Left lung (tissue), 10 donors: ENCODE results near the gene PMM2. TPM values are rescaled to one million over a fixed set of nuclear protein-coding genes. Genes with fewer than 3 reads are reported as not detected.
"Not testable (repeated sequence)": the region's sequence is repeated elsewhere in the genome, so short reads cannot be mapped to it uniquely, and the experiment has no call there.

ENCODE experiments used
- ATAC-seq: fragments of 200-7000 bp; cut with Tn5 transposase; one replicate; pipeline ENCODE4 v1.9.1; 2020; ENCODE audit warnings: moderate library complexity
- DNase-seq, 4 donors: peaks; one replicate each; pipeline ENCODE4 v3.0.0-alpha.2; 2013 to 2020
- H3K27ac ChIP-seq, 2 donors: fragments of 200-600 bp; sonication (generic) in 1 of 2; one replicate each; pipeline versions ENCODE4 v1.5.0 to v1.8.0; 2020 to 2021
- H3K27me3 ChIP-seq, 2 donors: fragments of 200-600 bp; sonication (generic) in 1 of 2; one replicate each; pipeline versions ENCODE4 v1.5.0 to v1.8.0; 2020 to 2021
- H3K36me3 ChIP-seq, 2 donors: fragments of 200-600 bp; sonication (generic) in 1 of 2; one replicate each; pipeline versions ENCODE4 v1.5.0 to v1.8.0; 2020 to 2021
- H3K4me1 ChIP-seq, 2 donors: fragments of 200-600 bp; one replicate each; pipeline ENCODE4 v1.8.0; 2021
- H3K4me3 ChIP-seq, 2 donors: fragments of 200-600 bp; sonication (generic) in 1 of 2; one replicate each; pipeline versions ENCODE4 v1.5.0 to v1.8.0; 2020 to 2021; ENCODE audit warnings: mild to moderate bottlenecking in 1 of 2
- H3K9me3 ChIP-seq, 2 donors: fragments of 200-600 bp; sonication (generic) in 1 of 2; one replicate each; pipeline versions ENCODE4 v1.5.0 to v1.8.0; 2020 to 2021
- CTCF ChIP-seq, 2 donors: fragments of 200-600 bp; sonication (generic) in 1 of 2; IDR thresholded peaks; one replicate each; pipeline versions ENCODE4 v1.5.0 to v1.8.0; 2021; ENCODE audit warnings: antibody characterized with exemption in 2 of 2
- intact Hi-C, 2 donors: fragments of 100-400 bp; cut with DNase I; formaldehyde crosslinking; loops; one replicate each; pipeline versions ENCODE4 v1.11.2 to v1.14.2; 2022
- polyA plus RNA-seq, 6 donors: library from polyadenylated mRNA; unstranded; fragments of 120-200 nt; gene quantifications; one replicate each; pipeline ENCODE4 v1.2.1, GENCODE V29; 2013; ENCODE audit not compliant: insufficient read length in 6 of 6
- total RNA-seq, 2 donors: library from RNA; stranded (reverse); fragmentation: NEBNext Ultra II Directional; extraction: Animal tissue kit (Norgen Biotek cat#: 25700); gene quantifications; one replicate each; pipeline ENCODE4 v1.2.1, GENCODE V29; 2021
- donor health status: DM: no; HTN: yes; CAD: no.
- donor health status: DM: no; HTN: no; CAD: no.

The PMM2 gene
- total and polyA plus RNA-seq, 8 donors: 19.2 to 38.2 (median 22.9) TPM

GRCh38 chr16:8776129-8776584 lies 21.5 kb upstream of the PMM2 start:
- Histone ChIP-seq H3K36me3 (peaks cover 0 to 44% of the 10 kb centered on the region in 2 donors), H3K9me3 (no peaks in the 10 kb centered on the region), H3K4me3 (no peak overlapping the region), H3K27ac (no peak overlapping the region), H3K27me3 (no peaks in the 10 kb centered on the region), H3K4me1 (no peaks in the 10 kb centered on the region)
- TF ChIP-seq CTCF (IDR thresholded peaks at IDR 0.05): no peak
- ATAC-seq (peak; percentile 83), DNase-seq (peak in 2 of 4 donors; percentile 19 to 40)
- intact Hi-C loops: no loop called here

GRCh38 chr16:8777217-8777616 lies 20.4 kb upstream of the PMM2 start:
- Histone ChIP-seq H3K36me3 (peaks cover 0 to 40% of the 10 kb centered on the region in 2 donors), H3K27me3 (no peaks in the 10 kb centered on the region), H3K27ac (no peak overlapping the region), H3K9me3 (no peaks in the 10 kb centered on the region), H3K4me1 (no peaks in the 10 kb centered on the region), H3K4me3 (no peak overlapping the region)
- ATAC-seq (no peak), DNase-seq (no peak)
- intact Hi-C loops: no loop called here
- no peak for TF ChIP-seq CTCF (IDR thresholded peaks at IDR 0.05)

DNA sequence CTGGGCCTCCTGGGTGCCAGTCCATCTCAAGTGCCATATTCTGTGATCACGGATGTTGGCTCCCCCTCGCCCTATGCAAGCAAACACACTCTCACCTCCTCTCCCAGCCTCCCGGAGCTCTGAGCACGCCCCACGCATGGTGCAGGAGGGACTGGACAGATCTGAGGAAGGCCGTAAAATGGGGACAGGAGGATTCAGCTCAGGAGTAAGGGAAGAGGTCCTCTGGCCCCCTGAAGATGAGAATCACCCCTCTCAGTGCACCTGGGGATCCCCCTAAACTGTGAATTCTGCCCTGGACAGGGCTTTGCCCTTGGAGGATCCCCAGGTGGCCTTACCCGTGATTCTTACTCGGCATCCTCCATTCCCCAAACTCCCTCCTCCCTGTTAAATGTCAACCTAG lies 15.8 kb upstream of the PMM2 start:
- no peak overlapping the region for H3K4me3 ChIP-seq
- no peaks in the 10 kb centered on the region for H3K4me1 ChIP-seq
- no peak for TF ChIP-seq CTCF (IDR thresholded peaks at IDR 0.05)
- DNase-seq (no peak), ATAC-seq (no peak)
- intact Hi-C loops: no loop called here
- H3K27ac ChIP-seq: no peak overlapping the region
- peaks cover 0 to 7% of the 10 kb centered on the region in 2 donors for H3K36me3 ChIP-seq
- no peaks in the 10 kb centered on the region for H3K9me3 ChIP-seq
- H3K27me3 ChIP-seq: no peaks in the 10 kb centered on the region

DNA sequence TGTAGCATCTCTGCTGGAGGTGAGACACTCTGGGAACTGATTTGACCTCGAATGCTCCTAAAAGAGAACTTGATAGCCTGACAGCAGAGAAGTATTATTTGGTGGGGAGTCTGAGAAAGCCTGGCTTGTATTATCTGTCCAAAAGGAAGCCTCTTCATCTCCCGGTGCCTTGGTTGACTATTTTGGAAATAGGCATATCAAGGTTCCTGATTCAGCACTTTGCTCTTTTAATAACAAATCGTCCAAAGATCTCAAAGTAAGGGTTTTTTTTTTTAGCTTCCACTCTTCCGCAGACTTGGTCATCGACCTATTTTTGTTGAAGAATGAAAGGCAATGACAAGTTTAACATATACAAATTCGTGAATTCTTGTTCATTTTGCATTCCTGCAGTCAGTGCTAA lies 15.0 kb upstream of the PMM2 start:
- Histone ChIP-seq H3K27me3 (no peaks in the 10 kb centered on the region), H3K4me1 (no peaks in the 10 kb centered on the region), H3K36me3 (peaks cover 0 to 7% of the 10 kb centered on the region in 2 donors), H3K27ac (no peak overlapping the region), H3K9me3 (no peaks in the 10 kb centered on the region), H3K4me3 (no peak overlapping the region)
- intact Hi-C loops: no loop called here
- ATAC-seq (no peak), DNase-seq (no peak)
- no peak for TF ChIP-seq CTCF (IDR thresholded peaks at IDR 0.05)

DNA sequence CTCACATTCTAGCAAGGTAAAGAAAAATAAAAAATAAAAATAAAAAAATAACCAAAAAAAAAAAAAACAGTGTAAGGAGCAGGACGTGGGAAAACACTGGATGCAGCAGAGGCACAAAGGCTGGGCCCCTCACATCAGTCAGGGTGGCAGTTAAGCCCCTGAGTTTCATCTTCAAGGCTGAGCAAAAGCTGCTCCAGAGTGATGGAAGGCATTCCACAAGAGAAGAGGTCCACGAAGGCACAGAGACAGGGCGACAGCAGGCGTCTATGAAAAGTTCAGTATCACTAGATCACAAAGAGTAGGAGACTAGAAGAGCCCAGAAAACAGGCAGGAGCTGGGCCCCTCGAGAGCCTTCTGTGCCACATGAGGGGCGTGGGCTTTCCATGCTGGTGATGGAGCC lies 12.2 kb upstream of the PMM2 start:
- no peak for TF ChIP-seq CTCF (IDR thresholded peaks at IDR 0.05)
- DNase-seq (no peak), ATAC-seq (no peak)
- intact Hi-C loops: no loop called here
- Histone ChIP-seq H3K4me3 (no peak overlapping the region), H3K36me3 (no peaks in the 10 kb centered on the region), H3K4me1 (no peaks in the 10 kb centered on the region), H3K27me3 (no peaks in the 10 kb centered on the region), H3K27ac (no peak overlapping the region), H3K9me3 (no peaks in the 10 kb centered on the region)

GRCh38 chr16:8786316-8786715 lies 11.3 kb upstream of the PMM2 start:
- DNase-seq: peak in 1 of 4 donors; percentile 53
- H3K4me1 ChIP-seq, H3K9me3 ChIP-seq, H3K27ac ChIP-seq, H3K36me3 ChIP-seq, intact Hi-C loops, ATAC-seq, H3K27me3 ChIP-seq, H3K4me3 ChIP-seq: not testable (repeated sequence)
